Fibroblast of upper back skin (primary cell): Measurements from ENCODE around the gene THEM4.

Source experiments
- DNase-seq: peaks from one replicate; pipeline ENCODE4 v3.0.0-alpha.2; 2013

The THEM4 gene

GRCh38 chr1:151833172-151833900 lies 76.0 kb downstream of the THEM4 start:
- DNase-seq = no peak

- DNase-seq = no peak
Measured at GRCh38 chr1:151832318-151832980, 76.9 kb downstream of the THEM4 start.

GRCh38 chr1:151831605-151832004 lies 77.7 kb downstream of the THEM4 start, which contains the start of gene RORC:
RORC (minus strand) TSS chr1:151831802; CDS start chr1:151831764, 38 bp downstream.
- DNase-seq = no peak

GRCh38 chr1:151831256-151831591 lies 78.1 kb downstream of the THEM4 start:
- no peak for DNase-seq

GRCh38 chr1:151830055-151830454 lies 79.3 kb downstream of the THEM4 start:
- DNase-seq = no peak

- DNase-seq = no peak
Measured at GRCh38 chr1:151829352-151830046, 79.8 kb downstream of the THEM4 start.

GRCh38 chr1:151828921-151829320 lies 80.4 kb downstream of the THEM4 start:
- peak; percentile 28 for DNase-seq

GRCh38 chr1:151827853-151828252 lies 81.5 kb downstream of the THEM4 start:
- no peak for DNase-seq

- no peak for DNase-seq
Measured at GRCh38 chr1:151825751-151826660, 83.3 kb downstream of the THEM4 start.

- DNase-seq = no peak
Measured at GRCh38 chr1:151825204-151825603, 84.1 kb downstream of the THEM4 start.
